Activated naive CD4-positive, alpha-beta T cell treated with anti-CD3 and anti-CD28 coated beads for 36 hours (primary cell): ENCODE results near the gene MARS1. TPM values are rescaled to one million over a fixed set of nuclear protein-coding genes. Genes with fewer than 3 reads are reported as not detected.

Experiments
- CTCF ChIA-PET: fragments of 350-600 bp; sonication (Branson Sonifier 250); formaldehyde crosslinking; loops from one replicate; lab custom pipeline; 2021; ENCODE audit warnings: antibody characterized with exemption; lab: Charles Lee
- DNase-seq: peaks from one replicate; pipeline ENCODE4 v3.0.0-alpha.2; 2020
- H3K27ac Mint-ChIP-seq: one replicate; pipeline ENCODE4 v1.8.0; 2021; ENCODE audit warnings: mild to moderate bottlenecking, mixed read lengths
- H3K27me3 Mint-ChIP-seq: one replicate; pipeline ENCODE4 v1.8.0; 2021; ENCODE audit warnings: low read depth, mixed read lengths
- H3K36me3 Mint-ChIP-seq: one replicate; pipeline ENCODE4 v1.8.0; 2021; ENCODE audit warnings: low read depth, mixed read lengths
- H3K4me1 Mint-ChIP-seq: one replicate; pipeline ENCODE4 v1.8.0; 2021; ENCODE audit warnings: low read depth, mixed read lengths
- H3K4me3 Mint-ChIP-seq: one replicate; pipeline ENCODE4 v1.8.0; 2021; ENCODE audit warnings: mild to moderate bottlenecking, moderate library complexity, mixed read lengths
- H3K9me3 Mint-ChIP-seq: one replicate; pipeline ENCODE4 v1.8.0; 2021; ENCODE audit warnings: mixed read lengths
- intact Hi-C: fragments of 100-400 bp; cut with micrococcal nuclease; formaldehyde crosslinking; loops from one replicate; pipeline ENCODE4 v1.15.1; 2023
- total RNA-seq, 2 experiments: library from RNA; stranded (reverse); gene quantifications; one replicate each; pipeline ENCODE4 v1.2.3, GENCODE V29; 2021

MARS1 gene
- total RNA-seq, 2 experiments from 2014 or later, result 481 to 489 TPM

GRCh38 chr12:57528831-57529555 lies 41.1 kb downstream of the MARS1 start:
- CTCF ChIA-PET, result interaction anchor here (1.0 kb wide), 1 partner anchor 15 kb away, joined by 3 read pairs; no protein-coding TSS in a partner anchor
- no peaks in the 10 kb centered on the region for H3K27me3 Mint-ChIP-seq
- peaks cover 25% of the 10 kb centered on the region for H3K36me3 Mint-ChIP-seq
- DNase-seq, result no peak
- H3K4me1 Mint-ChIP-seq, result peaks cover 17% of the 10 kb centered on the region
- intact Hi-C loops, result loop anchor here (10.0 kb wide), 1 partner anchor 1194 kb away; the partner anchor contains the start of genes IL23A and PAN2
- H3K9me3 Mint-ChIP-seq, result no peaks in the 10 kb centered on the region
- H3K27ac Mint-ChIP-seq, result no peak overlapping the region
- H3K4me3 Mint-ChIP-seq, result no peak overlapping the region

DNA sequence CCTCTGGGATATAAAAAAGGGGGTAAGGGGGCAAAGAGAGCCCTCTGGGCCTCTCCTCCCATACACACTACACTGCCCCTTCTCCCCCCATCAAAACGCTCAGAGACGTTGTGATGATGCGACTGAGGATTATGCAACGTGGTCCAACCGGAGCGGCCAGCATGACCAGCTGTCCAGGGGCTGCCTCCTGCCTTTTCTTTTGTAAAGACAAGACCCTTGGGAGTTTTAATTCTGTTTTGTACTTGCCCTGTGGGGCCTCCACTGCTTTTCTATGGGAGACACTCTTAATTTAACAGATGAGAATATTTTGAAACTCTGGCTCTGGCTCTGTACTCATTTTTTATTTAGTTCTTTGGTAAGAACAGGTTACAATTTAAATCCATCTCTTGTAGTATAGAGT lies 42.0 kb downstream of the MARS1 start:
- no peaks in the 10 kb centered on the region for H3K27me3 Mint-ChIP-seq
- H3K27ac Mint-ChIP-seq, result no peak overlapping the region
- H3K9me3 Mint-ChIP-seq, result no peaks in the 10 kb centered on the region
- no peak for DNase-seq
- intact Hi-C loops, result loop anchor here (10.0 kb wide), 1 partner anchor 1195 kb away; the partner anchor contains the start of genes IL23A and PAN2
- peaks cover 10% of the 10 kb centered on the region for H3K4me1 Mint-ChIP-seq
- no peak overlapping the region for H3K4me3 Mint-ChIP-seq
- CTCF ChIA-PET, result no interaction called here
- H3K36me3 Mint-ChIP-seq, result peaks cover 29% of the 10 kb centered on the region

- Mint-ChIP-seq H3K27me3 (no peaks in the 10 kb centered on the region), H3K36me3 (peaks cover 27% of the 10 kb centered on the region), H3K4me1 (peaks cover 5% of the 10 kb centered on the region), H3K27ac (no peak overlapping the region), H3K4me3 (no peak overlapping the region), H3K9me3 (no peaks in the 10 kb centered on the region)
- CTCF ChIA-PET, result no interaction called here
- no peak for DNase-seq
- intact Hi-C loops, result no loop called here
These were observed 42.7 kb downstream of the MARS1 start for GRCh38 chr12:57530396-57531142.

DNA sequence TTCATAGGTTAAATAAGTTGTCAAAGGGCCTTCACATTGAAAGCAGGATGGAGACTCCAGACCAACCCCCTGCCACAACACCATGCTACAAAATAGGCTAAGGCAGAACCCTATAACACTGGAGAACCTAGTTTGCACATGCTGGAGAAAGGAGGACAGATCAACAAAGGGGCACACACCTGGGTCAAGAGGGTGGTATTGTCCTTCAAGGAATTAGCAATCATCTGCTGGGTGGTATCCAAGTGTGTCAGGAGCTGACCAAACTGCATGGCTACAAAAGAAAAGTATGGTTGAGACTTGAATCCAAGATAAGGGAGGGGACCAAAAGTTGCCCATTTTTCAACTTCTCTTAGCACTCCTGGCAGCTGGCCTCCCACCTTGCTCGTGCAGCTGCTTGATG lies 44.0 kb downstream of the MARS1 start:
- no peaks in the 10 kb centered on the region for H3K9me3 Mint-ChIP-seq
- no peaks in the 10 kb centered on the region for H3K27me3 Mint-ChIP-seq
- intact Hi-C loops, result no loop called here
- H3K27ac Mint-ChIP-seq, result no peak overlapping the region
- CTCF ChIA-PET, result interaction anchor here (0.8 to 1.4 kb wide), 2 partner anchors 51 to 57 kb away, joined by 3 to 5 read pairs; no protein-coding TSS in a partner anchor
- H3K4me3 Mint-ChIP-seq, result no peak overlapping the region
- peaks cover 1% of the 10 kb centered on the region for H3K4me1 Mint-ChIP-seq
- no peak for DNase-seq
- peaks cover 25% of the 10 kb centered on the region for H3K36me3 Mint-ChIP-seq

DNA sequence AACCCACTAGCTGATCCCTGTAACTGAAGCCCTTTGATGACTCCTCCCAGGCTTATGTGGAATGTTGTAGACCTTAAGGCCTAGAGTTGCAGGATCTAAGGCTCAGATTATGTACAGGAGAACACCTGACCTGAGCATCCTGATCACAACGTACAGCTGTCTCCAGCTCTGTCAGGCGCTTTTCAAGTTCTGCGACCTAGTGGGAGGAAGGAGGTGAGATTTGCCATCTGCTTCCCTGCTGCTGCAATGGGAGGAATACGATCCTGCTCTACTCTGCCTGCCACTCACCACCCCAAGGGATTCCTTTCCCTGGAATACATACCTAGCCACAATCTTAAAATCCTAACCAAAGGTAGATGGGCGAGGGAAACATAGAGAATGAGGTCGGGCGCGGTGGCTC lies 45.2 kb downstream of the MARS1 start:
- intact Hi-C loops, result no loop called here
- DNase-seq, result no peak
- peak overlapping the region; percentile 10 for H3K27ac Mint-ChIP-seq
- no peak overlapping the region for H3K4me3 Mint-ChIP-seq
- H3K4me1 Mint-ChIP-seq, result no peaks in the 10 kb centered on the region
- no peaks in the 10 kb centered on the region for H3K27me3 Mint-ChIP-seq
- peaks cover 25% of the 10 kb centered on the region for H3K36me3 Mint-ChIP-seq
- H3K9me3 Mint-ChIP-seq, result no peaks in the 10 kb centered on the region
- CTCF ChIA-PET, result interaction anchor here (0.6 to 1.4 kb wide), 3 partner anchors 49 to 71 kb away, joined by 3 to 5 read pairs (median 3); no protein-coding TSS in a partner anchor

- Mint-ChIP-seq H3K4me1 (no peaks in the 10 kb centered on the region), H3K27me3 (no peaks in the 10 kb centered on the region), H3K27ac (peak overlapping the region; percentile 22), H3K9me3 (no peaks in the 10 kb centered on the region), H3K36me3 (peaks cover 23% of the 10 kb centered on the region), H3K4me3 (no peak overlapping the region)
- CTCF ChIA-PET, result interaction anchor here (1.3 kb wide), 1 partner anchor 10 kb away, joined by 3 read pairs; no protein-coding TSS in a partner anchor
- DNase-seq, result no peak
- intact Hi-C loops, result no loop called here
These were observed 46.4 kb downstream of the MARS1 start for GRCh38 chr12:57534250-57534649.

DNA sequence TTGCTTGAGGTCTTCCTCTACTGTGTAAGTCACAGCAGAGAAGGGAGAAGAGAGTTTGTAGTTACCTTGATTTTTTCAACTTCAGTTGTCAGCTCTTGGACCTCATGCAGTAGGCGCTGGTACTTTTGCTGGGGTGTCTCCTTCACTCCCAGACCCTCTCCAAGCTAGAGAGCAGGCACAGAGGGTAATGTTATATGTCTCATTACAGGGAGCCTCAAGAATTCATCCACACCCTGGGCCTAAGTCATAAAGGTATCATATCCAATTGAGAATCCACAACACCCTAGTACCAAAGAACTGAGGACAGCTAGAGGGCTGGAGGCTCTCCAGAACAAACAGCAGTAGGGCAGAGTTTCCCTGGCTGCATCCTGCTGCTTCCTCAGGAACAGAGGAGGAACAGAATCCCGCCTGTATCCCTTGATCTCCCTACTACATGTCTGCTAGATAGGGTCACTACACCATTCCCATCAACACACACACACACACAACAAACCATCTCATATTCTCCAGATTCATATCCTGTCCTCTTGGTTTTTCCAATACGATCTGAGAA lies 47.2 kb downstream of the MARS1 start:
- H3K27ac Mint-ChIP-seq, result no peak overlapping the region
- intact Hi-C loops, result no loop called here
- peaks cover 17% of the 10 kb centered on the region for H3K36me3 Mint-ChIP-seq
- no peak overlapping the region for H3K4me3 Mint-ChIP-seq
- DNase-seq, result no peak
- H3K9me3 Mint-ChIP-seq, result no peaks in the 10 kb centered on the region
- no peaks in the 10 kb centered on the region for H3K27me3 Mint-ChIP-seq
- CTCF ChIA-PET, result interaction anchor here (1.2 kb wide), 1 partner anchor 43 kb away, joined by 3 read pairs; no protein-coding TSS in a partner anchor
- no peaks in the 10 kb centered on the region for H3K4me1 Mint-ChIP-seq

DNA sequence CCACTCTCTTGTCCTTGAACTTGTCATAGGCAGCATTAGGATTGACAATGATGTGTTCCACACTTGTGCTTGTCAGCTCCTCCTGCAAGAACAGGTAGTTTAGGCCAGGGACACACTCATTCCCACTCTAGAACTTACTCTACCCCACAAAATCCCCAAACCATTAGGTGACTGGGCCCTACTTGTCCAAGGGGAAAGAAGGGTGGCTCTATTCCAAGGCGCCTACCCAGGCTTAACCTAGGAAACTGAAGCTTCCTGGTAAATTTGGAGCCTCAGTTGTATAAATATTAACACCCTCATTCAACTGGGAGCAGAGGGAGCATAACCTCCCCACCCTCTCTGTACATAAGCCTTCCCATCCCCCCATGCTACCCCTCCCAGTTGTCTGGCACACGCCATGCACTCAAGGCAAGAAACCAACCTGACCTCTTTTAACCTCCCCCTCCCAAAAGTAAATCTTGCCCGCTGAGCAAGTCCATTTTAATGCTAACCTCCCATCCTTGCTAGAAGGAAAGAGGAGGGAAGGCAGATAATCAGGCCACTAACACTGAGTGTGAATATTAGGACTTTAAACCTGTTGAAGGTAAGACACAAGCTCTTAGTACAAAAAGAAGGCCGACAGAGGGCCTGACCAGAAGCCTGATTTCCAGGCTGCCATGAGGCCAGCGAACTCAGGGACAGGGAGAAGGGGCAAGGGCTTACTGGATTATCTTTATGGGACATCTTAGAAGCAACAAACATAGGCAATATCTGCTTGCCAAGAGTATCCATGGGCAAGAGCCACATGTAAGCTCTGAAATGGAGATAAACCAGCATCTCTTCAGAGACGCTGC lies 48.1 kb downstream of the MARS1 start:
- DNase-seq, result no peak
- peaks cover 17% of the 10 kb centered on the region for H3K36me3 Mint-ChIP-seq
- H3K9me3 Mint-ChIP-seq, result no peaks in the 10 kb centered on the region
- CTCF ChIA-PET, result interaction anchor here (1.2 to 1.3 kb wide), 2 partner anchors 42 to 83 kb away, joined by 3 to 4 read pairs; no protein-coding TSS in a partner anchor
- no peaks in the 10 kb centered on the region for H3K4me1 Mint-ChIP-seq
- no peak overlapping the region for H3K4me3 Mint-ChIP-seq
- H3K27me3 Mint-ChIP-seq, result no peaks in the 10 kb centered on the region
- no peak overlapping the region for H3K27ac Mint-ChIP-seq
- intact Hi-C loops, result no loop called here

- CTCF ChIA-PET, result interaction anchor here (1.2 to 1.3 kb wide), 3 partner anchors 9 to 83 kb away, joined by 3 to 4 read pairs (median 4); no protein-coding TSS in a partner anchor
- peaks cover 17% of the 10 kb centered on the region for H3K36me3 Mint-ChIP-seq
These were observed 48.7 kb downstream of the MARS1 start for GRCh38 chr12:57536597-57536942.

GRCh38 chr12:57539134-57539768 lies 51.4 kb downstream of the MARS1 start:
- intact Hi-C loops, result no loop called here
- Mint-ChIP-seq H3K27me3 (no peaks in the 10 kb centered on the region), H3K36me3 (peaks cover 3% of the 10 kb centered on the region), H3K9me3 (no peaks in the 10 kb centered on the region), H3K27ac (no peak overlapping the region), H3K4me1 (peaks cover 7% of the 10 kb centered on the region), H3K4me3 (no peak overlapping the region)
- DNase-seq, result no peak
- CTCF ChIA-PET, result interaction anchor here (0.7 kb wide), 1 partner anchor 41 kb away, joined by 3 read pairs; no protein-coding TSS in a partner anchor

More at GRCh38 chr12:57536597-57536942, 48.7 kb downstream of the MARS1 start:
- Mint-ChIP-seq H3K9me3 (no peaks in the 10 kb centered on the region), H3K27ac (no peak overlapping the region), H3K27me3 (no peaks in the 10 kb centered on the region), H3K4me3 (no peak overlapping the region), H3K4me1 (no peaks in the 10 kb centered on the region)
- no peak for DNase-seq
- intact Hi-C loops, result no loop called here

DNA sequence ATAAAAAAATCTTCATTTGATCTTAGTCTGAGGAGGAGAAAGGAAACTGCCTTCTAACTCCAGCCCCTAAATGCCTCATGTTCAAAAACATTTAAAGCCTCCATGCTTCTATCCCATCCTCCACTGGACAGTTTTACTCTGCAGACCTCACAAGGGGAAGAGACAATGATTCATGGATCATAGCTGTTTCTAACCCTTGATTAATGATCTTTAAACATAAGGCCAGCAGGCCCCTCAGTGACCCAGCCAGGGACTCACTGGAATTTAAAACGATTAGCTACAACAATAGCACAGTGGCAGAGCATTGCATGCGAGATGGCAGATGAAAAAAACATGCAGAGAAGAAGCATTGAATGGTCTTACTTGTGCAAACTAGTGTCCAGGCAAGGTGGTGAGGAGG lies 53.1 kb downstream of the MARS1 start:
- peaks cover 2% of the 10 kb centered on the region for H3K36me3 Mint-ChIP-seq
- no peaks in the 10 kb centered on the region for H3K27me3 Mint-ChIP-seq
- intact Hi-C loops, result loop anchor here (10.0 kb wide), 1 partner anchor 354 kb away; no protein-coding TSS in a partner anchor
- DNase-seq, result no peak
- H3K4me1 Mint-ChIP-seq, result peaks cover 20% of the 10 kb centered on the region
- no peak overlapping the region for H3K4me3 Mint-ChIP-seq
- no peaks in the 10 kb centered on the region for H3K9me3 Mint-ChIP-seq
- no peak overlapping the region for H3K27ac Mint-ChIP-seq
- CTCF ChIA-PET, result interaction anchor here (1.3 kb wide), 1 partner anchor 153 kb away, joined by 3 read pairs; the partner anchor contains the start of gene OS9
